Lung (tissue), 12 donors: ENCODE data around the gene ADH7. TPM values are rescaled to one million over a fixed set of nuclear protein-coding genes. Genes with fewer than 3 reads are reported as not detected.
"Not testable (repeated sequence)": the region's sequence is repeated elsewhere in the genome, so short reads cannot be mapped to it uniquely, and the experiment has no call there.

Source experiments
- ATAC-seq: fragments of 200-7000 bp; cut with Tn5 transposase; one replicate; pipeline ENCODE4 v1.9.1; 2020; ENCODE audit warnings: moderate number of reproducible peaks; ENCODE audit not compliant: insufficient read depth, low FRiP score
- DNase-seq, 3 donors: peaks; one replicate each; pipeline ENCODE4 v3.0.0-alpha.2; 2013 to 2017
- H3K27ac ChIP-seq, 2 donors: one replicate each; pipeline ENCODE4 v1.5.1; 2013; ENCODE audit warnings: mild to moderate bottlenecking in 2 of 2, moderate library complexity in 2 of 2, control low read depth in 1 of 2, inconsistent platforms in 1 of 2, low read depth in 1 of 2, low read length in 1 of 2
- H3K27me3 ChIP-seq, 3 donors: one replicate each; pipeline ENCODE4 v1.5.1; 2013; ENCODE audit warnings: low read length in 2 of 3; ENCODE audit not compliant: control insufficient read depth in 3 of 3, insufficient read depth in 3 of 3
- H3K36me3 ChIP-seq, 4 donors: one replicate each; pipeline ENCODE4 v1.5.1; 2013; ENCODE audit warnings: low read length in 4 of 4, mild to moderate bottlenecking in 1 of 4, moderate library complexity in 1 of 4; ENCODE audit not compliant: control insufficient read depth in 4 of 4, insufficient read depth in 4 of 4
- H3K4me1 ChIP-seq, 5 donors: one replicate each; pipeline ENCODE4 v1.5.1; 2013; ENCODE audit warnings: low read length in 5 of 5, mild to moderate bottlenecking in 2 of 5, moderate library complexity in 1 of 5; ENCODE audit not compliant: control insufficient read depth in 5 of 5, insufficient read depth in 5 of 5
- H3K4me3 ChIP-seq: one replicate; pipeline ENCODE4 v1.5.1; 2013; ENCODE audit warnings: mild to moderate bottlenecking, control low read depth, moderate library complexity
- H3K9ac ChIP-seq, 2 donors: one replicate each; pipeline ENCODE4 v1.5.1; 2013; ENCODE audit warnings: low read length in 2 of 2, control low read depth in 1 of 2; ENCODE audit not compliant: insufficient read depth in 1 of 2
- H3K9me3 ChIP-seq, 4 donors: one replicate each; pipeline ENCODE4 v1.5.1; 2013; ENCODE audit warnings: low read length in 3 of 4, mild to moderate bottlenecking in 1 of 4, moderate library complexity in 1 of 4; ENCODE audit not compliant: control insufficient read depth in 4 of 4, insufficient read depth in 3 of 4
- CTCF ChIP-seq: IDR thresholded peaks from 2 replicates; pipeline ENCODE4 v1.5.1; 2012; ENCODE audit warnings: mild to moderate bottlenecking; ENCODE audit errors: control extremely low read depth, extremely low read depth
- WGBS, 2 donors: extraction: QIAGEN DNeasy Blood & Tissue Kit; methylation state at CpG; one replicate each; pipeline ENCODE4 v1.1.7; 2013; 5-methylcytosine and 5-hydroxymethylcytosine counted together
- polyA plus RNA-seq, 2 donors: library from polyadenylated mRNA; stranded (reverse); fragments of 200-250 nt; gene quantifications; one replicate each; pipeline ENCODE4 v1.2.1, GENCODE V29; 2013
- total RNA-seq, 2 donors: library from RNA; depleted of rRNA in 1 of 2; stranded (reverse); fragments of >200 nt in 1 of 2; gene quantifications; one replicate each; pipeline ENCODE4 v1.2.1, GENCODE V29; 2014 to 2021
- donor health status: control.
- donor health status: control.
- donor health status: Bipolar disorder and iron deficiency.
- donor health status: healthy.
- donor health status: DM: yes; HTN: yes; CAD: no.

Gene ADH7
- total and polyA plus RNA-seq, 4 donors, result 0.71 to 5.4 (median 2.9) TPM

- H3K27ac ChIP-seq, result peak overlapping the region in 1 of 2 donors; percentile 42
- DNase-seq, result no peak
- no peak for ATAC-seq
Measured at GRCh38 chr4:99436976-99437722, 2.0 kb upstream of the ADH7 start.

GRCh38 chr4:99436462-99436861 is 1.3 kb upstream of the ADH7 start:
- no peak for TF ChIP-seq CTCF
- DNase-seq (no peak), ATAC-seq (no peak)
- Histone ChIP-seq H3K27ac (no peak overlapping the region), H3K4me3 (no peak overlapping the region), H3K9me3 (no peaks in the 10 kb centered on the region), H3K27me3 (no peaks in the 10 kb centered on the region), H3K9ac (no peak overlapping the region), H3K4me1 (no peaks in the 10 kb centered on the region), H3K36me3 (no peaks in the 10 kb centered on the region)
- 65 to 80% methylated on average over 2 of the region's 2 CpGs for WGBS, 2 donors

More at GRCh38 chr4:99436976-99437722, 2.0 kb upstream of the ADH7 start:
- Histone ChIP-seq H3K36me3 (no peaks in the 10 kb centered on the region), H3K4me1 (no peaks in the 10 kb centered on the region), H3K27me3 (no peaks in the 10 kb centered on the region), H3K9me3 (no peaks in the 10 kb centered on the region), H3K9ac (no peak overlapping the region), H3K4me3 (no peak overlapping the region)
- no peak for TF ChIP-seq CTCF
- 66 to 80% methylated on average over 3 of the region's 3 CpGs for WGBS, 2 donors

- Histone ChIP-seq H3K4me3 (no peak overlapping the region), H3K36me3 (no peaks in the 10 kb centered on the region), H3K9ac (no peak overlapping the region), H3K4me1 (no peaks in the 10 kb centered on the region), H3K27ac (no peak overlapping the region), H3K27me3 (no peaks in the 10 kb centered on the region), H3K9me3 (no peaks in the 10 kb centered on the region)
- ATAC-seq, result no peak
- TF ChIP-seq CTCF, result no peak
- no peak for DNase-seq
Measured at GRCh38 chr4:99430106-99430505, 5.0 kb downstream of the ADH7 start.

GRCh38 chr4:99417125-99417524 is 18.0 kb downstream of the ADH7 start:
- DNase-seq, result no peak
- Histone ChIP-seq H3K4me1 (no peaks in the 10 kb centered on the region), H3K27me3 (no peaks in the 10 kb centered on the region), H3K9me3 (no peaks in the 10 kb centered on the region), H3K4me3 (no peak overlapping the region), H3K9ac (no peak overlapping the region), H3K27ac (no peak overlapping the region), H3K36me3 (no peaks in the 10 kb centered on the region)
- ATAC-seq, result no peak
- TF ChIP-seq CTCF, result no peak
- WGBS, 2 donors, result 80 to 83% methylated on average over 2 of the region's 2 CpGs

GRCh38 chr4:99415762-99416161 is 19.4 kb downstream of the ADH7 start:
- not testable (repeated sequence) for H3K9me3 ChIP-seq, DNase-seq, H3K36me3 ChIP-seq, H3K27ac ChIP-seq, H3K27me3 ChIP-seq, H3K4me3 ChIP-seq, ATAC-seq, H3K4me1 ChIP-seq, H3K9ac ChIP-seq
- WGBS, 2 donors, result 69 to 84% methylated on average over 8 of the region's 8 CpGs
